ENCODE data around the gene SORCS2. TPM values are rescaled to one million over a fixed set of nuclear protein-coding genes. Genes with fewer than 3 reads are reported as not detected.

The SORCS2 gene
- total RNA-seq, 6 donors from 2014 or later, result 2.2 to 28.3 (median 7.2) TPM

DNA sequence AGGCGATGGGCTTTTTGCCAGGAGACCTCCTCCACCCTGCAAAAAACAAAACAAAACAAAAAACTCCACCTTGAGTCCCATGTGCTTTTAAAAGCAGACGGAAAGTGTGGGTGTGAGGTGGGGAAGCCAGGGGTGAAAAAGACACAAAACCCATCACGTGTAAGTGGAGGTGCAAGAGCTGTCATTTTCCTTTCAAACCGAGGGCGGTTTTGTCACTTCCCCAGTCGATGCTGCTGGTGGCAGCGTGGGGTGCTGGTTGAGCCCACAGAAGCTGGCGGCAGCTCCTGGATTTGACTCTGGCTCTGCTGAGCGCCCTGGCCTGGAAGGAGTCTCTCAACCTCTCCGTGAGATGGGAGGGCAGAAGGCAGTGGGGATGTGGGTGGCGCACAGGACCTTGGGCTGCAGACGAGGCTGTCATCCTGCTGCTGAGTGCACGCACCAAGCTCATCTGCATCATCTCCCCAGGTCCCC is 132.3 kb downstream of the SORCS2 start:
- Histone ChIP-seq H3K27ac (no peak overlapping the region), H3K4me1 (peaks cover 0 to 21% (median 5%) of the 10 kb centered on the region in 4 donors), H3K27me3 (no peaks in the 10 kb centered on the region), H3K9me3 (peaks cover 0 to 3% (median 0%) of the 10 kb centered on the region in 4 donors), H3K36me3 (no peaks in the 10 kb centered on the region), H3K4me3 (no peak overlapping the region)
- ATAC-seq (ENCODE audit: low FRiP score in 2 of 2), result no peak
- TF ChIP-seq, protein P1, sequence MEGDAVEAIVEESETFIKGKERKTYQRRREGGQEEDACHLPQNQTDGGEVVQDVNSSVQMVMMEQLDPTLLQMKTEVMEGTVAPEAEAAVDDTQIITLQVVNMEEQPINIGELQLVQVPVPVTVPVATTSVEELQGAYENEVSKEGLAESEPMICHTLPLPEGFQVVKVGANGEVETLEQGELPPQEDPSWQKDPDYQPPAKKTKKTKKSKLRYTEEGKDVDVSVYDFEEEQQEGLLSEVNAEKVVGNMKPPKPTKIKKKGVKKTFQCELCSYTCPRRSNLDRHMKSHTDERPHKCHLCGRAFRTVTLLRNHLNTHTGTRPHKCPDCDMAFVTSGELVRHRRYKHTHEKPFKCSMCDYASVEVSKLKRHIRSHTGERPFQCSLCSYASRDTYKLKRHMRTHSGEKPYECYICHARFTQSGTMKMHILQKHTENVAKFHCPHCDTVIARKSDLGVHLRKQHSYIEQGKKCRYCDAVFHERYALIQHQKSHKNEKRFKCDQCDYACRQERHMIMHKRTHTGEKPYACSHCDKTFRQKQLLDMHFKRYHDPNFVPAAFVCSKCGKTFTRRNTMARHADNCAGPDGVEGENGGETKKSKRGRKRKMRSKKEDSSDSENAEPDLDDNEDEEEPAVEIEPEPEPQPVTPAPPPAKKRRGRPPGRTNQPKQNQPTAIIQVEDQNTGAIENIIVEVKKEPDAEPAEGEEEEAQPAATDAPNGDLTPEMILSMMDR (IDR thresholded peaks at IDR 0.05), result no peak
- TF ChIP-seq EP300 (IDR thresholded peaks at IDR 0.05) (no peak), POLR2AphosphoS5 (IDR thresholded peaks at IDR 0.05) (no peak), POLR2A (IDR thresholded peaks at IDR 0.05) (no peak)
- 70 to 71% methylated on average over 10 to 13 of the region's 13 CpGs for WGBS, 2 donors
- DNase-seq, result no peak

DNA sequence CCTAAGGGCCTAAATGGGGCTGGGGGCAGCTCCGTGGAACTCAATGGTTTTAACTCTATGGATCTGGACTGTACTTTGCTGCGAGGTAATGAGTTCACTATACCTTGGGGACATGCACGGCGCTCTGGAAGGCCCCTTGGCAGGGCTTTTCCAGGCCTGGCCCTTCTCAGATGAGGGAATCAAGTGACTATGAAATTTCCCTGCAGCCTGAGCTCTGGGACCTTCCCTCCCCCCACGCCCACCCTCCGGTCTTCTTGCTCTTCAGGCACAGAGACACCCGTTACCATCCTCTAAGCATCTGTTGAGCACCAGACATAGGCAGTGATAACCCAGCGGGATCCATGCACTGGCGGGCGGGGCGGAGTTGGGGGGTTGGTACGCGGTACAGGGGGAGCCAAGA is 133.2 kb downstream of the SORCS2 start:
- TF ChIP-seq EP300 (IDR thresholded peaks at IDR 0.05), result no peak
- no peak for TF ChIP-seq POLR2A (IDR thresholded peaks at IDR 0.05)
- no peak for TF ChIP-seq POLR2AphosphoS5 (IDR thresholded peaks at IDR 0.05)
- TF ChIP-seq, protein P1 (IDR thresholded peaks at IDR 0.05), result no peak
- Histone ChIP-seq H3K4me3 (no peak overlapping the region), H3K27me3 (no peaks in the 10 kb centered on the region), H3K36me3 (no peaks in the 10 kb centered on the region), H3K9me3 (no peaks in the 10 kb centered on the region), H3K27ac (no peak overlapping the region), H3K4me1 (peaks cover 0 to 21% (median 5%) of the 10 kb centered on the region in 4 donors)
- ATAC-seq (ENCODE audit: low FRiP score in 2 of 2) (no peak), DNase-seq (no peak)
- 86 to 87% methylated on average over 11 to 13 of the region's 13 CpGs for WGBS, 2 donors

DNA sequence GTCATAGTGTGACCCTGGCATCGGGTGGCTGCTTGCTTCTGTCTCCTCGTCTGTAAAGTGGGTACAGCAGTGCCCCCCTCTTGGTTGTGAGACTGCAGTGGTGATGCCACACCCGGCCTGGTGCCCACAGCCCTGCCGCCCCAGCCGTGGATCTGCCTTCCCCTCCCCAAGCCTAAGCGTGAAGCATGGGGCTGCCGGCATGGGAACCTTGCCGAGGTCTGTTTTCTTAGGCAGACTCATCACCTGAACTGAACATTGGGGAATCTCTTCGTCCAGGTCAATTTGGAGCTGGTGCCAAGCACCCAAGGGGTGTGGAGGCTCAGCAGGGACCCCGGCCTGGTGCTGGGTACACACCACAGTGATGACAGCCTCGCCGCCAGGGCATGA is 134.0 kb downstream of the SORCS2 start:
- Histone ChIP-seq H3K4me3 (no peak overlapping the region), H3K36me3 (no peaks in the 10 kb centered on the region), H3K4me1 (peaks cover 0 to 21% (median 5%) of the 10 kb centered on the region in 4 donors), H3K27me3 (no peaks in the 10 kb centered on the region), H3K9me3 (no peaks in the 10 kb centered on the region), H3K27ac (no peak overlapping the region)
- no peak for TF ChIP-seq EP300 (IDR thresholded peaks at IDR 0.05)
- DNase-seq, result no peak
- 68 to 87% methylated on average over 3 to 12 of the region's 12 CpGs for WGBS, 2 donors
- no peak for ATAC-seq (ENCODE audit: low FRiP score in 2 of 2)

DNA sequence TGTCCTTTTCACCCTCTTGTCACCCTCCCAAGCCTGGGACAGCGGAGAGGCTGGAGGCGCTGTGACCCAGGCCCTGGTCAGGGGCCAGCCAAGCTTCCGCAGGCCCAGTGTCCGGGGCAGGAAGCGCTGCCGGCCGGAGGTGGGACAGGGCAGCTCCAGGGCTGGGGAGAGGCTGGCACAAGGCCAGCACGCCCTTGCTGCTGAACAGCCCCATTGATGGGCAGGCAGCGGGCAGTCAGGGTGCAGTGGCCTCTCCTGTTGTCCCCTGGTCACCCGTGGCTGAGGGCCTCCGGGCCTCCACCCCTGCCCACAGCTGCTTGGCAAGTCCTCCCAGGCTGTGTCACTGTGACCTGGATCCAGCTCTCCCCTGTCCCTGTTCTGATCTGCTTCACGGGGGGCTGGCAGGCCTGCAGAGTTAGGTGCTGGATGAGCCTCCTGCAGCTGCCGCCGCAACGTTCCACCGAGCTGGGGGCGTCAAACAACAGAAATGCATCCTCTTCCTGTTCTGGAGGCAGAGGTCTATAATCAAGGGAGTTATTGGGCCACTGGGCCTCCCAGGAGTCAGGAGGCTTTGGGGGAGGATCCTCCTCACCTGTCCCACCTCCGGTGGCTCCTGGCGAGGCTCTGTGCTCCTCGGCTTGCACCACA is 134.5 kb downstream of the SORCS2 start:
- H3K4me1 ChIP-seq, result peaks cover 0 to 21% (median 5%) of the 10 kb centered on the region in 4 donors
- TF ChIP-seq, protein P1 (IDR thresholded peaks at IDR 0.05), result no peak
- TF ChIP-seq POLR2AphosphoS5 (IDR thresholded peaks at IDR 0.05) (no peak), EP300 (IDR thresholded peaks at IDR 0.05) (no peak), POLR2A (IDR thresholded peaks at IDR 0.05) (no peak)
- H3K36me3 ChIP-seq, result no peaks in the 10 kb centered on the region
- no peaks in the 10 kb centered on the region for H3K9me3 ChIP-seq
- no peaks in the 10 kb centered on the region for H3K27me3 ChIP-seq
- ATAC-seq (ENCODE audit: low FRiP score in 2 of 2) (no peak), DNase-seq (no peak)
- H3K27ac ChIP-seq, result no peak overlapping the region
- no peak overlapping the region for H3K4me3 ChIP-seq
- 55 to 62% methylated on average over 9 to 14 of the region's 20 CpGs for WGBS, 2 donors

DNA sequence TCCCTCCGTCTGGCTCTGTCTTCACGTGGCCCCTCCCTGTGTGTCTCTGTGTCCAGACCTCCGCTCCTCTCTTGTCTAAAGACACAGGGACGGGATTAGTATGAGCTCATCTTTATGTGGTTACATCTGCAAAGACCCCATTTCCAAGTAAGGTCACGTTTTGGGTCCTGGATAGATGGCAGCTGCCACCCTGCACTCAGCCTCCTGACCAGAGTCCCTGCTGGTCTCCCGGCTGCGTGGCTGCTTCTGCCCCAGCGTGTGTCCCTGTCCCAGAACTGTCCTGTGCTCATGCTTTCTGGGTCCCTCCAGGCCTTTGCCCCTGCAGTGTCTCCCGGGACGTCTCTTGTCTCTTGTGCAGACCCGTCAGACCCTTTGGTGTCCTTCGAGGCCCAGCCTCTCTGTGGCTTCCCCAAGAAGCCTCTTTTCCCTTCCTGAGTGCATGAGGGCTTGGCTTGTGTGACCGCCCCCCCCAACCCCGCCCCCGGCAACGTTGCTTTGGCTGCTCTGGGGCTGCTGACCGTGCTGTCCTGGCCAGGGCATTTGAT is 135.1 kb downstream of the SORCS2 start:
- DNase-seq, result peak in 1 of 2 donors; percentile 48
- TF ChIP-seq EP300 (IDR thresholded peaks at IDR 0.05) (no peak), POLR2A (IDR thresholded peaks at IDR 0.05) (no peak), POLR2AphosphoS5 (IDR thresholded peaks at IDR 0.05) (no peak)
- TF ChIP-seq, protein P1 (IDR thresholded peaks at IDR 0.05), result no peak
- H3K27ac ChIP-seq, result no peak overlapping the region

More for the DNA sequence above, 135.1 kb downstream of the SORCS2 start:
- Histone ChIP-seq H3K27me3 (no peaks in the 10 kb centered on the region), H3K36me3 (no peaks in the 10 kb centered on the region), H3K4me1 (peaks cover 0 to 21% (median 5%) of the 10 kb centered on the region in 4 donors), H3K9me3 (no peaks in the 10 kb centered on the region), H3K4me3 (no peak overlapping the region)
- ATAC-seq (ENCODE audit: low FRiP score in 2 of 2), result no peak
- WGBS, 2 donors, result 41 to 82% methylated on average over 16 to 17 of the region's 17 CpGs
